HG03354 (cell line): ENCODE measurements around the gene LPP.

ENCODE experiments used
- ATAC-seq: cut with Tn5 transposase; IDR thresholded peaks from one replicate; pipeline ENCODE4 v1.9.1; 2021; ENCODE audit warnings: mild to moderate bottlenecking; ENCODE audit not compliant: unreplicated experiment, poor library complexity, severe bottlenecking

Gene LPP

DNA sequence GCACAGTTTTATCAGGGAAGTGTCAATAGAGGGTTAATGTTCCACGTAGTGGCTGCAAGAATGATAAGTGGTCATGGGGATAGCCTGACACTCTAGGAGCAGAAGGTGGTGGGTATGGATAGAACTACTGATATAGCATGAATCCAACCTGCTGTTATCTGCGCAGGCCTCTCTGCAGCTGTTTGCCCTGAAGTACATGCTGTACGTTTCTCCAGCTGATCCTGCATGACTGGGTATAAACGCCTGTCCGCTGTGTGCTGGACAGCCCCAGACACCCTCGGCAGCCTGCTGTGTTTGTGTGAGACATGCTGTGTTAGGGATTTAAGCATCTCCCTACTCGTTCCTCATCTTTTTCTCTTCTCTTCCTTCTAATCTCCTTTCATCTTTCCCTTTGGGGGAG is 87.1 kb downstream of the LPP start:
- no peak for ATAC-seq

DNA sequence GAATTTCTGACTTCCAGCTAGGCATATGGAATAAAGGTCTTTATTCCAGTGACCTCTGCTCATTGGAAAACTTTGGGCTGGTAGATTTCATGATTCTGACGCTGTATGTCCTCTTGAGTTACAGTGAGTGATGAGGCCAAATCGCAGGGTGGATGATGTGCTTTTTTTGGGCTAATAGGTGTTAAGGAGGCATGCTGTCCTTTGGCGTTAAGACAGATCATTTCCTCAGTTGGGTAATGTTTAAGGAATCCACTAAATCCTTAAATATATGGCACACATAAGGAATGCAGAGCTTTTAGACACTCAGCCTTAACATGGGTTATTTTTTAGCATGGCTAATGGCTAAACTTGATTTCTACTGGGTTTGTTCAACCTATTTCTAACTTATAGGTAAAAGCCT is 87.9 kb downstream of the LPP start:
- no peak for ATAC-seq

- ATAC-seq: no peak
These were observed 88.6 kb downstream of the LPP start for GRCh38 chr3:188242436-188243123.

GRCh38 chr3:188243124-188243795 is 89.3 kb downstream of the LPP start:
- no peak for ATAC-seq

GRCh38 chr3:188244395-188244861 is 90.5 kb downstream of the LPP start:
- ATAC-seq: no peak

GRCh38 chr3:188246905-188247304 is 92.9 kb downstream of the LPP start:
- ATAC-seq: no peak

GRCh38 chr3:188248036-188248561 is 94.1 kb downstream of the LPP start:
- ATAC-seq: no peak

DNA sequence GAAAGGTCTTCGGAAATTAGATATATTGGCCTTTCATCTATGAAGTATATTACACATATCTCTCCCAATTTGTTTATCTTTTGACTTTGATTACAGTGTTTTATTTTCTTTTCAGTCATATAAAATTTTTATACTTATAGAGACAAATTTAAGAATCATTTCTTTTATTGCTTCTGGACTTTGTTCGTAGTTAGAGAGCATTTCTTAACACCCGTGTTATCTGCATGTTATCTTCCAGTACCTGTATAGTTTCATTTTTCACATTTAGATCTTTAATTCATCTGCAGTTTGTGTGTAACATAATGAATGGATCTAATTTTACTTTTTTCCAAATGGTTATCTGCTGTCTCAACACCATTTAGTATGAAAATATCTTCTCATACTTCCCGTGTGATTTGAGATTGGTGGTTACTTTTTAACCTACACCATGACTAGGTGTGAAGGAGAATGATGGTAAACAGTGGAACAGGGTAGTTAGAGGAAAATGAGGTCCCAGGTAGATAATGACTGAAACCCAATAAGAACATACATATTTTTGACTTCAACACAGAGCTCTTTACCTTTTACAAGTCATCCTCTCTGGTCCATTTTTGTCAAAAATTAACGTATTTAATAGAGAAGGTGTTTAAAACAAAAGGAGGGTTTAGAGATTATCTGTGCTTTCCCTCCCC is 99.3 kb downstream of the LPP start:
- ATAC-seq: no peak

GRCh38 chr3:188253800-188254452 is 100.0 kb downstream of the LPP start:
- ATAC-seq: no peak

GRCh38 chr3:188254520-188255070 is 100.6 kb downstream of the LPP start:
- no peak for ATAC-seq

- ATAC-seq: no peak
These were observed 101.2 kb downstream of the LPP start for GRCh38 chr3:188255190-188255589.

DNA sequence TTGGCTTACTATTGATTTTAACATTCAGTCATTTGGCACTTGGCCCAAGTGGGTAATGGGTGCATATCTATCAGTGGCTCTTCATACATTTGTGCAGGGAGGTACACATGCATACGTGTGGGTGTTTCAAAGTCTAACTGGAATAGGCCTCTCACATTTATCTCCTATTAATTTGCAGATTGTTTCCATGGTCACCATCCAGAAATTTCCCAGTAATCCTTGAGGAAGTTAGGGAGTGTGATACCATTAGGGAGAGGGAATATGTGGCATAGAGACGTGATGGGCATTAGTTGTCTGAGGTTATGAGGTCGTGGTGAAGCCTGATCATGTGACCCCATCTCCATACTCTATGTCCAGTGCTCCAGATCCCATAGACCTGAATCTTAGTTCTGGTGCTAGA is 102.8 kb downstream of the LPP start:
- no peak for ATAC-seq

DNA sequence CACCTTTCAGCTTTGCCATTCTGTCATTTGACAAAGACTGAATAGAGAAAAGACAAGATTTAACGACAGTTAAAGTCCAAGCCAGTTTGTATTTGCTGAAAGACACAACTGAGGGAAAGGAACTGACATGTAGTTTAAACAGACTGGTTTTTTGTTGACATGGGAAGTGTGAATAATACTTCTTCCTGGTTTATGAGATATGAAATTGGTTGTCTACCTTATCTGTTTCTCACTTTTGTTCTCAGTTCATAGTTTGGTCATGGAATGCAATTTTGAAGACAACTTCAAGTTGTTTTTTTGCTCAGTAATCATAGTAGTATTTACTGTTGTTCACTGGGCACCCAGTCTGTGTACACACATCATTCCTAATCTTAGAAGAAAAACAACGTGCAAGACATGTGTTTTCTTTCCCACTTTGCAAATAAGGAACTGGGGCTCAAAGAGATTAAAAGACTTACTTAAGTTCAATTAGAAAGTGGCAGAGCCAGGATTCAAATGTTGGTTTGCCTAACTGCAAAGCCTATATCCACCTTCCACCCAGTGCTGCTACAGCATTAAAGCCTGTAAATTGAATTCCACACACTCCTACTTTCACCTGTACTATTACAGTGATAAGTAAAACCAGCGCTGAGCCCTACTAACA is 103.5 kb downstream of the LPP start:
- no peak for ATAC-seq

DNA sequence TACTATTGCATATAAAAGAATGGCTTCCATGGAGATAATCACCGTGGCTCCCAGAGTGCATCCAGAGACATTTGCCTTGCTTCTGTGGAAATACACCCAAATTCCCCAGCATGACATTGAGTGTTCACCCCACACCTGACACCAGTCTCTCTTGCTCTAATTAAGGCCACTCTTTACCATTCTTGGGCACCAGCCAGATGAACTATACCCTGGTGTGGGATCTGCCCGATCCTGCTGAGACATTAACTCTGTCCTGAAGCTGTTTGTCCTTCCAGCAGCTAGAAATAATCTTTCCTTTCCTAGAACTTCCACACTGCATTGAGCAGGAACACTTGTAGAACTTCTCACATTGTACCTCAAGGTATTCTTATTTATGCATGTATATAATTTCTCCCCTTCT is 105.2 kb downstream of the LPP start:
- no peak for ATAC-seq

DNA sequence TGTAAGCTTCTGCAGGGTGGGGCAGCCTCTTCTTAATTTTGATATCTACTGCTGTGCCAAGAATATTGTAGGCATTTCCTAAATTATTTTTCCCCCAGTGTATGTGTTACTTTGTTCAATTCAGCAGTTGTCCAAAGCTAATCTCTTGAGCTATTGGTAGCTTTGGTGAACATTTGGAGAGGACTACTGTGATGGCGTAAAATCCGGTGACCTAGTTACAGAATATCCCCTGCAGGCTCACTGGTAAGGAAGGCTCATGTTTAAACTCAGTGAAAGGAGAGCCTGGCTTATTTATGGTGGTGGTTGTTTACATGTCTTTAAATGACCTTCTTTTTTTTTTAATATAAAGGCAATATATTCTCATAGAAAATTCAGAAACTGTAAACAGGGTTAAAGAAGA is 105.6 kb downstream of the LPP start:
- ATAC-seq: no peak

- no peak for ATAC-seq
These were observed 107.1 kb downstream of the LPP start for GRCh38 chr3:188261011-188261410.

DNA sequence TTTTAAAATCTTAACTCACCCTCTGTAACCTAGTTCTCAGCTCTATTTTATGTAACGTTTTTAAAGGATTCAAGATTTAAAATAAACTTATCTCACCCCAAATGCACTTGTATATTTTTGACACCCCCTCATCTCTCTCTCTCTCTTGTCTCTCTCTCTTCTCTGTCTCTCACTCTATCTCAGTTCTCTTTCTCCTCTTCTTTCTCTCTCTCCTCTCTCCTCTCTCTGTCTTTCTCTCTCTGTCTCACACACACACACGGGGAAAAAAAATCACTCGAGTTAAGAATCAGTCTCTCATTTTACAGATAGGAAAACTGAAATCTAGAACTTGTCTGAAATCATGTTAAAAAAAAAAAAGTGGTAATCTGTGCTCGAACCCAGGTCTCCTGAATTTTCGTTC is 108.5 kb downstream of the LPP start:
- ATAC-seq: no peak

DNA sequence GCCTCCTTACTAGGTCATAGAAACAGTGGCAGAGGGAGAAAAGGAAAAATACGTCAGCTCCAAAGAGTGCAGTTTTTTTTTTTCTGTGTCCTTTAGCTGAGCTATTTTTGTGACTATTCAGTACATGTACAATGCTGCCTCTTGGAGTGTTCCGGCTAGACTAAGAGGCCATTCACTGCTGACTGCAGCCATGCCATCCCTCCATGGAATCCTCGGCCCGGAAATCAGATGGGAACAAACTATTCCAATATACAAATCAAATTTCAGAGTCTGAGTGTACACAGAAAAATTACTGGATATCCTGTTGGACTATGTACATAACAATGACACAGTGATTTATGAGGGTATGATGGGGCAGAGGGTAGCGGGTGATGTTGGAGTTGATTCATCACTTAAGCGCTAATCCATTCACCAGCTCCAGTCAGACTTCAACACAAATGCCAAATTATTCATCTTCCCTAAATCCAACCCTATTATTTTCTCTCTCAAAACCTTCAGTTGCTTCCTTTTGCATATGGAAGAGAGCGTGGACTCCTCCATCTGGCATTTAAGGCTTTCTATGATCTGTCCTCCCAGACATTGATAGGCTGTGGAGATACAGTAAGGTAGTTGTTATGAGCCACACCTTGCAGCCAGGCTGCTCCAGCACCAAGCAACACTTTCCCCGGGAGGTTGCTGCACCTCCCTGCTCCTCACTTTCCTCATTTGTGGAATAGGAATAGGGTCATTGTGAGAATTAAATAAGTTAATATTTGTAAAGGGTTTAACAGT is 109.1 kb downstream of the LPP start:
- no peak for ATAC-seq
